ENCODE measurements around the gene LSM11.
A peak's percentile ranks its signal among the peaks of the same experiment; 100 is the strongest.

The LSM11 gene

GRCh38 chr5:157731272-157732129 lies 12.0 kb upstream of the LSM11 start, which contains the start of gene THG1L:
Gene THG1L (plus strand): TSS chr5:157731420. CDS start chr5:157731441, 21 bp downstream.
- peak; percentile 97 for DNase-seq (ENCODE audit: extremely low read depth, insufficient read length)
- TF ChIP-seq, protein P1, sequence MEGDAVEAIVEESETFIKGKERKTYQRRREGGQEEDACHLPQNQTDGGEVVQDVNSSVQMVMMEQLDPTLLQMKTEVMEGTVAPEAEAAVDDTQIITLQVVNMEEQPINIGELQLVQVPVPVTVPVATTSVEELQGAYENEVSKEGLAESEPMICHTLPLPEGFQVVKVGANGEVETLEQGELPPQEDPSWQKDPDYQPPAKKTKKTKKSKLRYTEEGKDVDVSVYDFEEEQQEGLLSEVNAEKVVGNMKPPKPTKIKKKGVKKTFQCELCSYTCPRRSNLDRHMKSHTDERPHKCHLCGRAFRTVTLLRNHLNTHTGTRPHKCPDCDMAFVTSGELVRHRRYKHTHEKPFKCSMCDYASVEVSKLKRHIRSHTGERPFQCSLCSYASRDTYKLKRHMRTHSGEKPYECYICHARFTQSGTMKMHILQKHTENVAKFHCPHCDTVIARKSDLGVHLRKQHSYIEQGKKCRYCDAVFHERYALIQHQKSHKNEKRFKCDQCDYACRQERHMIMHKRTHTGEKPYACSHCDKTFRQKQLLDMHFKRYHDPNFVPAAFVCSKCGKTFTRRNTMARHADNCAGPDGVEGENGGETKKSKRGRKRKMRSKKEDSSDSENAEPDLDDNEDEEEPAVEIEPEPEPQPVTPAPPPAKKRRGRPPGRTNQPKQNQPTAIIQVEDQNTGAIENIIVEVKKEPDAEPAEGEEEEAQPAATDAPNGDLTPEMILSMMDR (IDR thresholded peaks at IDR 0.05; ENCODE audit: insufficient read depth, low read length, poor library complexity, severe bottlenecking), result no peak
- peaks cover 5% of the 10 kb centered on the region for H3K36me3 ChIP-seq (ENCODE audit: control insufficient read depth, insufficient read depth, low read length)
- peak within 1 kb of the TSS; percentile 85 for H3K4me3 ChIP-seq (replicated peaks; ENCODE audit: low read depth, low read length)
- no peaks in the 10 kb centered on the region for H3K27me3 ChIP-seq (replicated peaks; ENCODE audit: control insufficient read depth, insufficient read depth, low read length)

GRCh38 chr5:157732130-157732514 lies 11.4 kb upstream of the LSM11 start:
- TF ChIP-seq, protein P1 (IDR thresholded peaks at IDR 0.05; ENCODE audit: insufficient read depth, low read length, poor library complexity, severe bottlenecking), result no peak
- H3K27me3 ChIP-seq (replicated peaks; ENCODE audit: control insufficient read depth, insufficient read depth, low read length), result no peaks in the 10 kb centered on the region
- H3K4me3 ChIP-seq (replicated peaks; ENCODE audit: low read depth, low read length), result peak overlapping the region; percentile 85; the same call in 1 of the 2 replicates
- H3K36me3 ChIP-seq (ENCODE audit: control insufficient read depth, insufficient read depth, low read length), result peaks cover 5% of the 10 kb centered on the region
- no peak for DNase-seq (ENCODE audit: extremely low read depth, insufficient read length)

DNA sequence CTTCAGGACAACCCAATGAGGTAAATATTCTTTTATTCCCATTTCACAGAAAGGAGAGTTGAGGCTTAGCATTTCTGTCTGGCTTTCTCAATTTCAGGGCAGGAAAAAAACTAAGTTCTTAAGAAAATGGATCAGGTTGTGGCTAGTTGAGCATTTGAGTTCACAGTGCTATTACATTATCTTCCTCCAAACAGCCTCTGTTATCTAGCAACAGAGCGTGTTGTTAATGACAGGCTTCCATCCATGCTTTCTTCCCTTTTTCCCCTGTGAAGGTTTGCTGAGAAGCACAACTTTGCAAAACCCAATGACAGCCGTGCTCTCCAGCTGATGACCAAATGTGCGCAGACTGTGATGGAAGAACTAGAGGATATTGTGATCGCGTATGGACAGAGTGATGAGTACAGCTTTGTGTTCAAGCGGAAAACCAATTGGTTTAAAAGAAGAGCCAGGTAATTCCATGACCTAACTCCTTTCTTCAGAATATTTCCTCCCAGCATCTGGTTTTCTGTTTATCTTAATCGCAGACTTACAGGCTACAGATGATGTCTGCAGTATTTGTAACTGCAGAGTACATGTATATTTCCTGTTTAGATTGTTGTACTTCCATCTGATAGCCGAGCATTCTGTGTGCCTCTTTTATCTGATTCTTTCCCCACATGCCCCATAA lies 10.8 kb upstream of the LSM11 start:
- TF ChIP-seq, protein P1 (IDR thresholded peaks at IDR 0.05; ENCODE audit: insufficient read depth, low read length, poor library complexity, severe bottlenecking), result no peak
- Histone ChIP-seq H3K4me3 (replicated peaks; ENCODE audit: low read depth, low read length) (no peak overlapping the region), H3K36me3 (ENCODE audit: control insufficient read depth, insufficient read depth, low read length) (peaks cover 5% of the 10 kb centered on the region), H3K27me3 (replicated peaks; ENCODE audit: control insufficient read depth, insufficient read depth, low read length) (no peaks in the 10 kb centered on the region)
- DNase-seq (ENCODE audit: extremely low read depth, insufficient read length), result no peak

DNA sequence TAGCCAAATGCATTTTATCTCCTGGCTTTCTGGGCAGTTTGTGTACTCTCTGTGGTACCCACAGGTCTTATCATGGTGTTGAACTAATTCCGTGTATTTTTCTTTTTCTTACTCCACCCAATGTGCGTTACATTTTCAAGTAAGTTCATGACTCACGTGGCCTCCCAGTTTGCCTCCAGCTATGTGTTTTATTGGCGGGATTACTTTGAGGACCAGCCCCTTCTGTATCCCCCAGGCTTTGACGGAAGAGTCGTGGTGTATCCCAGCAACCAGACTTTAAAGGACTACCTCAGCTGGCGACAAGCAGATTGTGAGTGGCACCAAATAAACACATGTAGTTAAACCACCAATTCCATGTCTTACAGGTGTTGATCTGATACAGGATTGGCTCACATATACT lies 9.1 kb upstream of the LSM11 start:
- H3K4me3 ChIP-seq (replicated peaks; ENCODE audit: low read depth, low read length), result no peak overlapping the region
- H3K36me3 ChIP-seq (ENCODE audit: control insufficient read depth, insufficient read depth, low read length), result peaks cover 9% of the 10 kb centered on the region
- H3K27me3 ChIP-seq (replicated peaks; ENCODE audit: control insufficient read depth, insufficient read depth, low read length), result no peaks in the 10 kb centered on the region
- TF ChIP-seq, protein P1 (IDR thresholded peaks at IDR 0.05; ENCODE audit: insufficient read depth, low read length, poor library complexity, severe bottlenecking), result no peak
- no peak for DNase-seq (ENCODE audit: extremely low read depth, insufficient read length)

GRCh38 chr5:157735991-157736390 lies 7.5 kb upstream of the LSM11 start:
- H3K36me3 ChIP-seq (ENCODE audit: control insufficient read depth, insufficient read depth, low read length), result peaks cover 10% of the 10 kb centered on the region

More at GRCh38 chr5:157735991-157736390, 7.5 kb upstream of the LSM11 start:
- TF ChIP-seq, protein P1 (IDR thresholded peaks at IDR 0.05; ENCODE audit: insufficient read depth, low read length, poor library complexity, severe bottlenecking), result no peak
- Histone ChIP-seq H3K27me3 (replicated peaks; ENCODE audit: control insufficient read depth, insufficient read depth, low read length) (no peaks in the 10 kb centered on the region), H3K4me3 (replicated peaks; ENCODE audit: low read depth, low read length) (no peak overlapping the region)
- no peak for DNase-seq (ENCODE audit: extremely low read depth, insufficient read length)

Measured in GM06990 (cell line).